ENCODE results near the gene SERINC3.
"Not testable (repeated sequence)": the region's sequence is repeated elsewhere in the genome, so short reads cannot be mapped to it uniquely, and the experiment has no call there.

SERINC3 gene
- total RNA-seq = 156 reads per million, percentile 89 among the genes with 10 or more reads in this experiment

GRCh38 chr20:44521484-44522481 is at the start of gene SERINC3:
SERINC3 (minus strand) TSS chr20:44522070; CDS start chr20:44521951, 119 bp downstream.
- DNase-seq = peak; percentile 97

- DNase-seq = no peak
These were observed 49.6 kb upstream of the SERINC3 start for GRCh38 chr20:44571362-44571988.

GRCh38 chr20:44570367-44570766 is 48.5 kb upstream of the SERINC3 start:
- no peak for DNase-seq

GRCh38 chr20:44566811-44567210 is 44.9 kb upstream of the SERINC3 start:
- no peak for DNase-seq

- DNase-seq = no peak
These were observed 44.1 kb upstream of the SERINC3 start for GRCh38 chr20:44566018-44566417.

- DNase-seq = no peak
These were observed 40.0 kb upstream of the SERINC3 start for GRCh38 chr20:44561876-44562275.

- not testable (repeated sequence) for DNase-seq
These were observed 38.9 kb upstream of the SERINC3 start for GRCh38 chr20:44560818-44561217.

- DNase-seq = no peak
These were observed 38.4 kb upstream of the SERINC3 start for GRCh38 chr20:44560229-44560628.

GRCh38 chr20:44559302-44559701 is 37.4 kb upstream of the SERINC3 start:
- DNase-seq = no peak

GRCh38 chr20:44552950-44553908 is 31.4 kb upstream of the SERINC3 start:
- no peak for DNase-seq

GRCh38 chr20:44552568-44552949 is 30.7 kb upstream of the SERINC3 start:
- DNase-seq = no peak

- no peak for DNase-seq
These were observed 30.2 kb upstream of the SERINC3 start for GRCh38 chr20:44552050-44552449.

- no peak for DNase-seq
These were observed 27.3 kb upstream of the SERINC3 start for GRCh38 chr20:44549123-44549522.

GRCh38 chr20:44547419-44547818 is 25.5 kb upstream of the SERINC3 start:
- DNase-seq = no peak

- DNase-seq = no peak
These were observed 22.4 kb upstream of the SERINC3 start for GRCh38 chr20:44544263-44544662.

GRCh38 chr20:44543358-44543757 is 21.5 kb upstream of the SERINC3 start:
- no peak for DNase-seq

GRCh38 chr20:44542890-44543289 is 21.0 kb upstream of the SERINC3 start:
- no peak for DNase-seq

- DNase-seq = no peak
These were observed 20.1 kb upstream of the SERINC3 start for GRCh38 chr20:44541992-44542391.

GRCh38 chr20:44540834-44541233 is 19.0 kb upstream of the SERINC3 start:
- no peak for DNase-seq

- no peak for DNase-seq
These were observed 16.1 kb upstream of the SERINC3 start for GRCh38 chr20:44537993-44538392.

- DNase-seq = no peak
These were observed 14.3 kb upstream of the SERINC3 start for GRCh38 chr20:44536175-44536574.

- DNase-seq = no peak
These were observed 12.1 kb upstream of the SERINC3 start for GRCh38 chr20:44533928-44534327.

- DNase-seq = no peak
These were observed 11.1 kb upstream of the SERINC3 start for GRCh38 chr20:44532981-44533331.

Measured in effector CD4-positive, alpha-beta T cell (primary cell).